C4-2B (cell line): ENCODE results near the gene FBXW9.
A peak's percentile ranks its signal among the peaks of the same experiment; 100 is the strongest.

ENCODE experiments used
- H3K27ac ChIP-seq: fragments of 450-650 bp; 2 replicates; pipeline ENCODE4 v1.5.1; 2017
- ZFX ChIP-seq: fragments of 450-650 bp; IDR thresholded peaks from 2 replicates; pipeline ENCODE4 v1.6.1; 2017
- TF ChIP-seq, protein P1 (sequence below): fragments of 450-650 bp; conservative IDR thresholded peaks from 2 replicates; pipeline ENCODE4 v1.5.1; 2017; ENCODE audit warnings: mild to moderate bottlenecking

Gene FBXW9

DNA sequence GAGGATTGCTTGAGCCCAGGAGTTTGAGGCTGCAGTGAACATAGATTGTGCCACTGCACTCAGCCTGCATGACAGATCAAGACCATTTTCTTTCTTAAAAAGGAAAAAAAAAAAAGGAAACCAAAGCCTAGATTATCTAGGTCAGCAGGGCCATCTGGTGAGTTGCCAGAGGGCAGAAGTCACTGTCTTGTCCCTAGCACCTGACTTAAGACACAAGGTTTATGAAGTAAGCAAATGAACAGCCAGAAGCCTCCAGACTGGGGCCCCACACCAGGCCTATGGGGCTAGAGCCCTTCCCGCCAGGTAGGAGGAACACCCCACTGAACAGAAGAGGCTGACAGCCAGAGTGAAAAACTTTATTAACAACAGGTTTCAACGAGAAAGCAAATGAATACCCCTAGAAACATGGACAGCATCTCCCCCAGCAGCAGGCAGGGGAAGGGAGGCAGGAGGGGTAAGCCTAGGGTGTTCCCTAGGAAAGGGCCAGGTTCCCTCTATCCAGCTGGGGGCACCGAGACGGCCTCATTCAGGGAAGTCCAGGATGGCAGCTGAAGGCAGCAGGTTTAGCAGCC lies 28.6 kb downstream of the FBXW9 start:
- TF ChIP-seq ZFX, result no peak
- TF ChIP-seq, protein P1, sequence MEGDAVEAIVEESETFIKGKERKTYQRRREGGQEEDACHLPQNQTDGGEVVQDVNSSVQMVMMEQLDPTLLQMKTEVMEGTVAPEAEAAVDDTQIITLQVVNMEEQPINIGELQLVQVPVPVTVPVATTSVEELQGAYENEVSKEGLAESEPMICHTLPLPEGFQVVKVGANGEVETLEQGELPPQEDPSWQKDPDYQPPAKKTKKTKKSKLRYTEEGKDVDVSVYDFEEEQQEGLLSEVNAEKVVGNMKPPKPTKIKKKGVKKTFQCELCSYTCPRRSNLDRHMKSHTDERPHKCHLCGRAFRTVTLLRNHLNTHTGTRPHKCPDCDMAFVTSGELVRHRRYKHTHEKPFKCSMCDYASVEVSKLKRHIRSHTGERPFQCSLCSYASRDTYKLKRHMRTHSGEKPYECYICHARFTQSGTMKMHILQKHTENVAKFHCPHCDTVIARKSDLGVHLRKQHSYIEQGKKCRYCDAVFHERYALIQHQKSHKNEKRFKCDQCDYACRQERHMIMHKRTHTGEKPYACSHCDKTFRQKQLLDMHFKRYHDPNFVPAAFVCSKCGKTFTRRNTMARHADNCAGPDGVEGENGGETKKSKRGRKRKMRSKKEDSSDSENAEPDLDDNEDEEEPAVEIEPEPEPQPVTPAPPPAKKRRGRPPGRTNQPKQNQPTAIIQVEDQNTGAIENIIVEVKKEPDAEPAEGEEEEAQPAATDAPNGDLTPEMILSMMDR, result no peak
- peak overlapping the region; percentile 85; the same call in 1 of the 2 replicates for H3K27ac ChIP-seq

DNA sequence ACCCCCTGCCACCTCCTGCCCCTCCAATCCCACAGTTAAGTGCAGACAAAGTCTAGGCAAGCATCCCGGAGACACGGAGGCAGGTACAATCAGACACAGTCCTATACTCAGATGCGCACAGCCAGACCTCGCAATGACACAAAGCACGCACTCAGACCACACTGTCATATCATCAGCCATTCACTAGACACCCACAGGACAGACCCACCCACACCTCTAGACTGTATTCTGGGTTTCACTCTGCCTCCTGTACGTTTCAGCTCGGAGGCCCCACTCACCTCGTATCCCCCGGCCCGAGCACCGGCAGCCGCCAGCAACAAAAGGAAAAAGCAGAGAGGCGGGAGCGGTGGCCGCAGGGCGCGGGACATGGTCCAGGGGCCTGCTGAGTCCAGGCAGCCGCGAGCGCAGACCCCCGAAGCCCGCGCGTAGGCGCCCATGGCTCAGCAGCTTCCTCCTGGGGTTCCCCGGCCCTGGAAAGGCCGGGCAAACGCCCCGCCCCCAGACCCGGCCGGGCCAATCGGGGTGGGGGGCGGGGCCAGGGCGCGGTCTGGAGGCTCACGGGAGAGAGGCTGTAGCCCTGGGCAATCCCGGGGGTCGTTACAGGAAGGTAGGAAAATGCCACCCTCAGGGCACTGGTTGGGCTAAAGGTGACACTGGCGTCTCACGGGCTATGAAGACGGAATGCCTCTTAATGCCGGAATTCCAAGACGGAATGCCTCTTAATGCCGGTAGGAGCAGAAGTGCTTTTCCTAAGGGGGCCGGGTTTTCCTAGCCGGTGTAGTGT lies 30.0 kb downstream of the FBXW9 start, which contains the start of the genes MAN2B1 and WDR83:
Gene MAN2B1, minus strand, starts transcription at position 478 of the 784 bp plus-strand sequence. Its CDS starts 41 bp downstream, at position 437.
Gene WDR83, plus strand, starts transcription at position 543 of the 784 bp plus-strand sequence. CDS start 2,984 bp downstream, outside the sequence.
- TF ChIP-seq, protein P1, result no peak
- TF ChIP-seq ZFX, result 0 out of 2 replicates have a peak, but pooled peaks have one; percentile 17
- peak within 1 kb of the TSS; percentile 61 for H3K27ac ChIP-seq

DNA sequence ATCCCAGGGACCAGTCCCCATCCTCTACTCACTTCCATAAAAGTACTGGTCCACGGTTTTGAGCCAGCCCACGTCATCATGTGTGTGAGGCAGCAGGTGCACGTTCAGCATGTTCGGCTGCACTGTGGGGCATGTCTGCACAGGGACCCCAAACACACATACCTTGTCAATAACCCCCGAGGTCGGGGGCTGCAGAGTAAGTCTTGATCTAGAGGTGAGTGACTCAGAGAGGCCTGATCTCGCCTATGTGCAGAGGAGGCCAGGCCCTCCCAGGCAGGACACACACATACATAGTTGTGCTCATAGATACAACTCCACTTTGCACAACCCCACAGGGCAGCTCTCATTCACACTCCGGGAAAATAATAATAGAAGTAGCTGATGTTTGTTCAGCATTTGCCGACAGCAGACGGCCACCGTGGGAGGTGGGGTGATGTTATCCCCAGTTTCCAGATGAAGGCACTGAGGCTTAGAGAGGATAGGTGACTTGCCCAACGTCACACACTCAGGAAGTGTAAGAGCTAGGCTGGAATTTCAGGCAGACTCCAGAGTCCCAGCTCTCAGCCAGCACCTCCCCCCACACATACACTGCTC lies 30.7 kb downstream of the FBXW9 start:
- peak overlapping the region; percentile 61 for H3K27ac ChIP-seq
- TF ChIP-seq ZFX, result no peak
- TF ChIP-seq, protein P1, result no peak

DNA sequence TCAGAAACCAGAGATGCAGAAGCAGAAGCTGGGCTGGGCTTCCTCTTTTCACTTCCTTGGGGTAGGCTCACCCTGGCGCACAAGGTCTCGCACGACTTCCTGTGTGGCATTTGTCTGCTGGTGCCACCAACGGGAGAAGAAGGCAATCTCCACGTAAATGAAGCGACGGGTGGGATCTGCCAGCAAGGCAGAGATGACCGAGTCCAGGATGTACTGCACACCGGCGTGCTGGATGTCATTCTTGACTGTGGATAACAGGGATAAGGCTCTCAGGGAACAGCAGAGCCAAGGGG lies 31.2 kb downstream of the FBXW9 start:
- TF ChIP-seq ZFX, result no peak
- TF ChIP-seq, protein P1, result no peak
- no peak overlapping the region for H3K27ac ChIP-seq

DNA sequence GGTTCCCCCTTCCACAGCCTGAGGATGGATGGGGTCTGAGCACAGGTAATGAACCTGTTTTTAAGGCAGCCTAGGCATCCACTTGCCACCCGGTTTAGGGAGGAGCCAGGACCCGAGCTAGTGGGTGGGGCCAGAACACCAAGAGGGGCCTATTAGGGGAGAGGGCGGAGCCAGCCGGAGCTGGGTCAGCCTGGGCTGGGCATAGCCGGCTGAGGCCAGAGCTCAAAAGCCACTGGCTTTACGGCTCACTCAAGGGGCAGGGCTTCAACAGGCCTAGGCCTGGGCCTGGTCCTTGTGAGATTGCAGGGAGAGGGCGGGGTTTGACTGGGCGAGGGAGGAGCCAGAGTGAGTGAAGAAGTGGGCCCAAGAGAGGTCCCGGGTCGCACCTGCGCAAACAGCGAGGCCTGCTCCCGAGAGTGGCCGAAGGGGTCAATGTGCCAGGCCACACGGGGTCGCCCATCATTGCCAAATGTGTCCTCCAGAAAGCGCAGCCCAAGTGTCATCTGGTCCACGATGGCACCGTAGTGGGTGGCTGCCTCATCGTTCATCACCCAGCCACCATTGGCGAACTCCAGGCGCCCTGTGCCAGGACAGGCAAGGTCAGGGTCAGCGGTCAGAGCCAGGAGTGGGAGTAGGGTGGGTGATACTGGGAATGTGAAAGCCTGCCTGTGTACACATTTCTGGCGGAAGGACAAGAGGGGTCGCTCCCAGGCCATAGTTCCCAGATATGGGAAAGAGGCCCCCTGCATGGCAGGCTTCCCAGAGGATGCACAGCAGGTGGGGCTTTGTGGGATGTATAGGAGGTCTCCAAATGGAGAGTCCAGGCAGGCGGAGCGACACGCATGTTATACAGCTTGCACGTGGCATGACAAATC lies 31.8 kb downstream of the FBXW9 start:
- no peak overlapping the region for H3K27ac ChIP-seq
- TF ChIP-seq, protein P1, result no peak
- no peak for TF ChIP-seq ZFX

DNA sequence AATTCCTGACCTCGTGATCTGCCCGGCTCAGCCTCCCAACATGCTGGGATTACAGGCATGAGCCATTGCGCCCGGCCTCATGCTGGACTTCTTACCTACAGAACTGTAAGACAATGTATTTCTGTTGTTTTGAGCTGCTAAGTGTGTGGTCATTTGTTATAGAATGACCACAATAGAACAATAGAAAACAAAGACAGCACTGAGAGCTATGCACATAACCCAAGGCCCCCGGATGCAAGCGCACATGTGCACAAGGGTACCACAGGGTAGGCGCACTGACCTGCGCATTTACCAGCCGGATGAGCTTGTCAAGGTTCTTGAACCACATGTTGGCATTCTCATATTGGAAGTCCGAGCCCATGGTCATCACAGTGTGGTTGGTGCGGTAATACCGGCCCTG lies 35.5 kb downstream of the FBXW9 start:
- H3K27ac ChIP-seq, result no peak overlapping the region
- TF ChIP-seq, protein P1, result no peak
- no peak for TF ChIP-seq ZFX
